Measurements from ENCODE around the gene PLXNB2.
"Not testable (repeated sequence)": the region's sequence is repeated elsewhere in the genome, so short reads cannot be mapped to it uniquely, and the experiment has no call there.

PLXNB2 gene

GRCh38 chr22:50325444-50326224 is 18.2 kb upstream of the PLXNB2 start:
- DNase-seq, result no peak

- no peak for DNase-seq
Observed at GRCh38 chr22:50323900-50324299, 16.5 kb upstream of the PLXNB2 start.

- not testable (repeated sequence) for DNase-seq
Observed at GRCh38 chr22:50322382-50323104, 15.1 kb upstream of the PLXNB2 start.

GRCh38 chr22:50320671-50321325 is 13.4 kb upstream of the PLXNB2 start:
- no peak for DNase-seq

GRCh38 chr22:50320116-50320515 is 12.7 kb upstream of the PLXNB2 start:
- no peak for DNase-seq

- DNase-seq, result no peak
Observed at GRCh38 chr22:50319503-50319951, 12.1 kb upstream of the PLXNB2 start.

- no peak for DNase-seq
Observed at GRCh38 chr22:50318698-50319411, 11.4 kb upstream of the PLXNB2 start.

GRCh38 chr22:50318356-50318697 is 10.9 kb upstream of the PLXNB2 start:
- DNase-seq, result no peak

- DNase-seq, result no peak
Observed at GRCh38 chr22:50317674-50318073, 10.2 kb upstream of the PLXNB2 start.

GRCh38 chr22:50317178-50317577 is 9.7 kb upstream of the PLXNB2 start:
- no peak for DNase-seq

- DNase-seq, result no peak
Observed at GRCh38 chr22:50316114-50317065, 8.9 kb upstream of the PLXNB2 start.

GRCh38 chr22:50315289-50316113 is 8.1 kb upstream of the PLXNB2 start:
- DNase-seq, result no peak

- no peak for DNase-seq
Observed at GRCh38 chr22:50314455-50315288, 7.2 kb upstream of the PLXNB2 start.

- DNase-seq, result no peak
Observed at GRCh38 chr22:50314081-50314454, 6.6 kb upstream of the PLXNB2 start.

- DNase-seq, result no peak
Observed at GRCh38 chr22:50313600-50313999, 6.2 kb upstream of the PLXNB2 start.

- no peak for DNase-seq
Observed at GRCh38 chr22:50313021-50313420, 5.6 kb upstream of the PLXNB2 start.

- DNase-seq, result no peak
Observed at GRCh38 chr22:50312371-50312770, 4.9 kb upstream of the PLXNB2 start.

- DNase-seq, result no peak
Observed at GRCh38 chr22:50311606-50312351, 4.3 kb upstream of the PLXNB2 start.

GRCh38 chr22:50310949-50311444 is 3.6 kb upstream of the PLXNB2 start:
- no peak for DNase-seq

All from T1000 (cell line).